BE2C (cell line): ENCODE data around the gene SLU7. TPM values are rescaled to one million over a fixed set of nuclear protein-coding genes. Genes with fewer than 3 reads are reported as not detected.

Experiments
- DNase-seq: peaks from one replicate; pipeline ENCODE4 v3.0.0-alpha.2; 2020
- H3K27me3 ChIP-seq: fragments of 250-450 bp; sonication (Bioruptor Pico); 2 replicates; pipeline ENCODE4 v1.5.1; 2020; ENCODE audit warnings: mild to moderate bottlenecking
- H3K36me3 ChIP-seq: fragments of 250-450 bp; sonication (Bioruptor Pico); 2 replicates; pipeline ENCODE4 v1.5.1; 2020; ENCODE audit warnings: mild to moderate bottlenecking
- H3K4me1 ChIP-seq: fragments of 250-450 bp; sonication (Bioruptor Pico); 2 replicates; pipeline ENCODE4 v1.5.1; 2020
- H3K4me3 ChIP-seq: 2 replicates; pipeline ENCODE4 v1.5.1; 2011; ENCODE audit warnings: low read depth, low read length
- H3K9me3 ChIP-seq: fragments of 250-450 bp; sonication (Bioruptor Pico); 2 replicates; pipeline ENCODE4 v1.5.1; 2020
- polyA plus RNA-seq: library from polyadenylated mRNA; unstranded; fragments of >200 nt; gene quantifications from one replicate; pipeline ENCODE4 v1.2.1, GENCODE V29; 2012; ENCODE audit warnings: low read depth, missing spikeins; ENCODE audit not compliant: insufficient read length, insufficient read depth
- TF ChIP-seq, protein P1 (sequence below): IDR thresholded peaks from 2 replicates; pipeline ENCODE4 v1.5.1; 2012; ENCODE audit warnings: mild to moderate bottlenecking, low read depth, low read length

Gene SLU7
- polyA plus RNA-seq = 40.0 TPM

DNA sequence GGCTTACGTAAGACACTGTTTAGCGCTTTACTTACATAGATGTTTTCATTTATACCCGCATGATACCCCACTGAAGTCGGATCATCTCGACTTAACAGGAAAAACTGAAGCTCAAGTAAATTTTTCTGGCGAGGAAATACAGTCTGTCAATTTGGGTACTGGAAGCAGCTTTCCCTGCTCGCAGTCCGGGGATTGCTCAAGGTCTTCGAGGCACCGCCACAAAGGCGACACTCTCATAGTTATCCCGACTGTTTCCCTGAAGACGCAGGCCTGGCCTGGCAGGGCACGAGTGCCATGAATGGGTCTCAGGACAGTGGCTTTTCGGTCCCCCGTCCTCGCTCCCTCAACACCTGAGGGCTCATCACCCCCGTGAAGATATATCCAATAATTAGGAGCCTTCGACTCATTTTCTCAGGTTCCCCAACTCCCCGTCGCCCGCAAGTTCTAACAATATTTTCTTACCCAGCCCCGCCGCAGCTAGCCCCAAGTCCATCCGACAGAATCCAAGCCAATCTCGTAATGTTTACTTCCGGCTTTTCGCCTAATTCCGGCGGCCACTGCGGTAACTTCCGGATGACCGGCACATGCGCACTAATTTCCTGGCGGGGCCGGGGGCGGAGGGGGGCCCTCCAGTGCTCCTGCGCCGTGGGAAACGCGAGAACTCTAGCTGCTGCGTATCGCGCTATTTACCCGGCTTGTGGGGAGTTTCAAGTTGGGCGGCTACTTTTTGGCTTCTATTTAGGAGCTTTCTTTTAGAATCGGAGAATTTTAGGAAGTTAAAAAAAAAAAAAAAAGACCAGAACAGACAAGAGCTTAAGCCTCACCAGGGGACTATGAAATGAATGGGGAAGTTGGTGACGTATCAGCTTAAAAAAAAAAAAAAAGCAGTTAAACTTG lies at the start of gene SLU7:
Gene SLU7, minus strand, starts transcription at position 521 of the 897 bp plus-strand sequence. CDS start 3,787 bp downstream, outside the sequence.
- Histone ChIP-seq H3K27me3 (no peaks in the 10 kb centered on the region), H3K9me3 (no peaks in the 10 kb centered on the region), H3K4me1 (peaks cover 8% of the 10 kb centered on the region), H3K4me3 (peak within 1 kb of the TSS; percentile 93), H3K36me3 (peaks cover 10% of the 10 kb centered on the region)
- DNase-seq = peak; percentile 95
- TF ChIP-seq, protein P1, sequence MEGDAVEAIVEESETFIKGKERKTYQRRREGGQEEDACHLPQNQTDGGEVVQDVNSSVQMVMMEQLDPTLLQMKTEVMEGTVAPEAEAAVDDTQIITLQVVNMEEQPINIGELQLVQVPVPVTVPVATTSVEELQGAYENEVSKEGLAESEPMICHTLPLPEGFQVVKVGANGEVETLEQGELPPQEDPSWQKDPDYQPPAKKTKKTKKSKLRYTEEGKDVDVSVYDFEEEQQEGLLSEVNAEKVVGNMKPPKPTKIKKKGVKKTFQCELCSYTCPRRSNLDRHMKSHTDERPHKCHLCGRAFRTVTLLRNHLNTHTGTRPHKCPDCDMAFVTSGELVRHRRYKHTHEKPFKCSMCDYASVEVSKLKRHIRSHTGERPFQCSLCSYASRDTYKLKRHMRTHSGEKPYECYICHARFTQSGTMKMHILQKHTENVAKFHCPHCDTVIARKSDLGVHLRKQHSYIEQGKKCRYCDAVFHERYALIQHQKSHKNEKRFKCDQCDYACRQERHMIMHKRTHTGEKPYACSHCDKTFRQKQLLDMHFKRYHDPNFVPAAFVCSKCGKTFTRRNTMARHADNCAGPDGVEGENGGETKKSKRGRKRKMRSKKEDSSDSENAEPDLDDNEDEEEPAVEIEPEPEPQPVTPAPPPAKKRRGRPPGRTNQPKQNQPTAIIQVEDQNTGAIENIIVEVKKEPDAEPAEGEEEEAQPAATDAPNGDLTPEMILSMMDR = no peak

DNA sequence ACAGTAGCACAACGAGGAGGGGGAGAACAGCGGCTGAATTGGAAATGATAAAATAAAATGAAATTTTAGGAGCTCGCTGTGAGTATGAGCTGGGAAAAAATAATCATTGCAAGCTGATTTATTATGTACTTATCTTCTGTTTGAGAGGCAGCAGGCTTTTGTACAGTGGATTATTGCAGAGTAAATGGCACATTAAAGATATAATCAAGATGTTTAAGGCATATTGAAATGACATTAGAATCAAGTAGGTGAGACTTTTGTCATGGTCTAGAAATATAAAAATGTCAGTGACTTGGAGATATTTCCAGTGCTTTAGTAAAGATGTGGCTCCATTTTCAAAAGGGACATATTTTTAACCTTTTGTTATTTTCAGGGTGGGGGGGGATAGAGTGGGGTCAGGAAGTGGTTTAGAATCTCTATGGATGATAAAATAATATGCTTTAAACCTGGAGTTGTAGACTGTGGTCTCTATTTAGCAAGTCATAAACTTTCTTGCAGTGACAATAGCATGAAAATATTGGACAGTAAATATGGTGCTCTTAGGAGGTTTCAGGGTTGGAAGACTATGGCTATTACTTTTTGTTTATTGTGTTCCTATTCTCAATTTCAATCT lies 49.6 kb upstream of the SLU7 start:
- no peaks in the 10 kb centered on the region for H3K4me1 ChIP-seq
- DNase-seq = no peak
- H3K9me3 ChIP-seq = no peaks in the 10 kb centered on the region
- H3K27me3 ChIP-seq = no peaks in the 10 kb centered on the region
- H3K4me3 ChIP-seq = no peak overlapping the region
- no peaks in the 10 kb centered on the region for H3K36me3 ChIP-seq
- TF ChIP-seq, protein P1 = no peak

DNA sequence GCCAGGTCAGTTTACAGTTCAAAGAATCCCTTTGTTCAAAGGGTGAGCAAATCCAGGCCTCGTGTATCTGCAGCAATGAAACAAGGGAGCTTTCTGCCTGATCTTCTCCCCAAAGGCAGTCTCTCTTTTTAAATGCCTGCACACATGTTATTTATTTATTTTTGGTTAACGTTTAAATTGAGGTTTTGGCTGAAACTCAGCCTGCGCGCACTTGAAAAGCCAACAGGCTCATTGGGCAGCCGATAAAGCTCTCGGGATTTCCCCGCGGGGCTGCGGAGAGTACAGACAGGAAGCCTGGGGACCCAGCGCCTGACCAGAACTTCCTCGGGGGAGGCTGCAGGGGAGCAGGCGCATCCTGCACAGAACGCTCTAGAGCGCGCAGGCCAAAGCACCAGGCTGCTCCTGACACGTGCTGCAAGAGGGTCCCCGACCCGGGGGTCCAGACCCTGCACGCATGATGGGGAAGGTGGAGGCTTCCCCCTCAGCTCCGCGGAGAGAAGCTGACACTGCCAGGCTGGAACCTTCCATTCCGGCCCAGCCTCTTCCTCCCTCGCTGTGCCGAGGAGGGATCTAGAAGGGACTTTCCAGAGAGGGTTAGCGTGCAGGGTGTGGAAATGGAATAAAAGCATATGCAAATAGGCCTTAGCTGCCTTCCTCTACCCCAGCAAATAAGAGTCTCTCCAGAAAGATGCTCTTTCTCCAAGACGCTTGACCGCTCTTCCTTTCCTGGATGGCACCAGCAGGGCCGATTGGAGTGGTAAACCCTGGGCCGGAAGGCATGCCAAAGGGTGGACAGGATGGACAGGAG lies 48.9 kb upstream of the SLU7 start:
- H3K36me3 ChIP-seq = no peaks in the 10 kb centered on the region
- TF ChIP-seq, protein P1 = no peak
- no peaks in the 10 kb centered on the region for H3K27me3 ChIP-seq
- H3K4me3 ChIP-seq = no peak overlapping the region
- no peaks in the 10 kb centered on the region for H3K4me1 ChIP-seq
- H3K9me3 ChIP-seq = no peaks in the 10 kb centered on the region
- DNase-seq = peak; percentile 37

DNA sequence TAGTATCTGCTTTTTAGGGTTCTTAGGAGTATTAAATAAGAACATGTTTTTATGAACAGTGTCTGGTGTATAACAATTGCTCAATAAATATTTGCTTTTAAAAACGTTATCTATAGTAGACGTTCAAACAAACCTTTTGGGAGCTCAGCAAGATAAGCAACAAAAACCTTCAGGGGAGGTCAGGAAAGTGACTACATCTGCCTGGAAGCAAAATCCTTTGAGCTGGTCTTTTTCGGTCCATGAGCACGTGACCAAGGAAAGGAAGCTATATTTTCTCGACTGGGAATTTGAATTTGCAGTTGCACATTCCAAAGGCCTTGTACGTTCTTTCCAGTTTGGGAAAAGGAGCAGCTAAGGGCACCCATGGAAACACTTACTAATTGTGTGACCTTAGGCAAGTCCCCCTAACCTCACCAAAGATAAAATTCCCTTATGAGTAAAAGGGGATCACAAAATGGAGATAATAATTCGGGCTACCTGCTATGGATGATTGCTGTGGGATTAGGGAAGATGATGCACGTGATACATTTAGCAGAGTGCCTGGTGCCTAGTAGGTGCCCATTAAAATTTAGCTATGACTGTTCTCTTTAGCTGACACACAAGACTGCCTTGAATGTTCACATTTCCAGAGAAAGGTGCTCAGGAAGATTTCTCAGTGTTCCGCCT lies 48.1 kb upstream of the SLU7 start:
- H3K27me3 ChIP-seq = no peaks in the 10 kb centered on the region
- H3K4me3 ChIP-seq = no peak overlapping the region
- H3K9me3 ChIP-seq = no peaks in the 10 kb centered on the region
- no peaks in the 10 kb centered on the region for H3K36me3 ChIP-seq
- TF ChIP-seq, protein P1 = no peak
- no peaks in the 10 kb centered on the region for H3K4me1 ChIP-seq
- no peak for DNase-seq

- TF ChIP-seq, protein P1 = no peak
- Histone ChIP-seq H3K4me3 (no peak overlapping the region), H3K36me3 (no peaks in the 10 kb centered on the region), H3K27me3 (no peaks in the 10 kb centered on the region), H3K9me3 (no peaks in the 10 kb centered on the region), H3K4me1 (no peaks in the 10 kb centered on the region)
- no peak for DNase-seq
These were observed 47.2 kb upstream of the SLU7 start for GRCh38 chr5:160466116-160466515.
